Stomach (tissue), 9 donors: ENCODE measurements around the gene RPN2. TPM values are rescaled to one million over a fixed set of nuclear protein-coding genes. Genes with fewer than 3 reads are reported as not detected.

Experiments
- DNase-seq, 2 donors: peaks; one replicate each; pipeline versions ENCODE4 v3.0.0 to v3.0.0-alpha.2; 2013 to 2019
- H3K27ac ChIP-seq, 5 donors: fragments of 200-600 bp in 4 of 5; sonication (generic) in 4 of 5; one replicate each; pipeline ENCODE4 v1.5.1; 2013 to 2019; ENCODE audit warnings: mild to moderate bottlenecking in 1 of 5, moderate library complexity in 1 of 5
- H3K27me3 ChIP-seq, 3 donors: fragments of 200-600 bp; sonication (generic); one replicate each; pipeline ENCODE4 v1.5.1; 2017 to 2019; ENCODE audit warnings: mixed run types in 1 of 3
- H3K36me3 ChIP-seq, 4 donors: fragments of 200-600 bp; sonication (generic); 1 replicate in 3 of 4; 2 replicates in 1 of 4; pipeline ENCODE4 v1.5.1; 2016 to 2019
- H3K4me1 ChIP-seq, 4 donors: fragments of 200-600 bp; sonication (generic); one replicate each; pipeline ENCODE4 v1.5.1; 2016 to 2019
- H3K4me3 ChIP-seq, 4 donors: fragments of 200-600 bp; sonication (generic) in 3 of 4; one replicate each; pipeline ENCODE4 v1.5.1; 2016 to 2019; ENCODE audit warnings: mild to moderate bottlenecking in 1 of 4
- H3K9me3 ChIP-seq, 4 donors: fragments of 200-600 bp; sonication (generic); one replicate each; pipeline ENCODE4 v1.5.1; 2016 to 2019
- CTCF ChIP-seq, 7 experiments: fragments of 450-650 bp in 4 of 7; fragments of 200-600 bp in 3 of 7; sonication (generic) in 3 of 7; IDR thresholded peaks; one replicate each; pipeline ENCODE4 v1.5.1; 2016 to 2019; ENCODE audit warnings: antibody characterized with exemption in 7 of 7, control low read depth in 2 of 7, mild to moderate bottlenecking in 1 of 7
- EP300 ChIP-seq: sonication (generic); formaldehyde crosslinking; IDR thresholded peaks from one replicate; pipeline ENCODE4 v1.6.1; 2017; ENCODE audit warnings: antibody characterized with exemption
- POLR2A ChIP-seq, 4 donors: fragments of 450-650 bp; IDR thresholded peaks; one replicate each; pipeline ENCODE4 v1.6.1; 2016; ENCODE audit warnings: antibody characterized with exemption in 4 of 4, control low read depth in 2 of 4, mild to moderate bottlenecking in 1 of 4, moderate library complexity in 1 of 4
- POLR2AphosphoS5 ChIP-seq, 3 donors: sonication (generic); formaldehyde crosslinking; IDR thresholded peaks; one replicate each; pipeline ENCODE4 v1.6.1; 2016; ENCODE audit warnings: antibody characterized with exemption in 3 of 3
- WGBS, 5 donors: extraction: QIAGEN DNeasy Blood & Tissue Kit in 3 of 5; methylation state at CpG; one replicate each; pipeline versions ENCODE4 v1.1.5 to v1.1.7; 2013 to 2018; 5-methylcytosine and 5-hydroxymethylcytosine counted together
- intact Hi-C: fragments of 100-400 bp; cut with DNase I; formaldehyde crosslinking; loops from one replicate; pipeline ENCODE4 v1.15.1; 2023; ENCODE audit warnings: low total_unique reads
- polyA plus RNA-seq, 3 donors: library from polyadenylated mRNA; stranded (reverse); fragments of 200-250 nt; gene quantifications; one replicate each; pipeline ENCODE4 v1.2.3, GENCODE V29; 2013
- total RNA-seq, 5 donors: library from RNA; depleted of rRNA; stranded (reverse); fragments of >200 nt; gene quantifications; one replicate each; pipeline versions ENCODE4 v1.1.0 to v1.2.3, GENCODE V29; 2014 to 2016
- donor health status: healthy with polysubstance abuse.
- donor health status: Bipolar disorder and iron deficiency.
- donor health status: healthy.

Gene RPN2
- total and polyA plus RNA-seq, 8 donors, result 32.5 to 163 (median 85.3) TPM

GRCh38 chr20:37220731-37221130, 41.6 kb downstream of the RPN2 start:
- H3K27ac ChIP-seq, result peak overlapping the region in 1 of 5 donors; percentile 5
- no peak for TF ChIP-seq EP300
- no peak for TF ChIP-seq POLR2AphosphoS5 (IDR thresholded peaks at IDR 0.05)
- TF ChIP-seq POLR2A (IDR thresholded peaks at IDR 0.05), result no peak
- TF ChIP-seq CTCF (IDR thresholded peaks at IDR 0.05), result no peak
- intact Hi-C loops, result no loop called here
- no peaks in the 10 kb centered on the region for H3K27me3 ChIP-seq
- peak in 1 of 2 donors; percentile 27 for DNase-seq
- no peaks in the 10 kb centered on the region for H3K9me3 ChIP-seq
- WGBS, 5 donors, result 58 to 81% (median 69%) methylated on average over 3 of the region's 3 CpGs
- peaks cover 7 to 42% (median 31%) of the 10 kb centered on the region in 4 donors for H3K4me1 ChIP-seq
- H3K36me3 ChIP-seq, result peaks cover 40 to 87% (median 75%) of the 10 kb centered on the region in 4 donors
- H3K4me3 ChIP-seq, result no peak overlapping the region

DNA sequence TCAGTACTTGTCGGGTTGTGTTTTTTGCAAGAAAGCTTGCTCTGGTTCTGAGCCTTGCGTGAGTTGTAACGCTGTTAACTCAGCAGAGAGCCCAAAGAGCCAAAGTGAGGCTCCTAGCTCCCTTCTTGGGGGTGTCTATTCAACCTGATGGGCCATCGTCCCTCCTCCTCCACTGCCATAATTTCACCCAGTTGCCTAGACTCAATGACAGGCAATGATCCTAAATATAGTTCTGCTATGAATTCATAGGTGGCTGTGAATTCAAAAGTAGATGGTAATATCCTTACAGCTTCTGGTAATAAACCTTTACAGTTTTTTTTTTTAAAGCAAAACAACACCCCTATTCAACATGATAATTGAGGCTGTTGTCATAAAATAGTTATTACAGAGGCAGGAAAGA, 43.0 kb downstream of the RPN2 start:
- intact Hi-C loops, result no loop called here
- H3K4me1 ChIP-seq, result peaks cover 7 to 49% (median 36%) of the 10 kb centered on the region in 4 donors
- no peaks in the 10 kb centered on the region for H3K27me3 ChIP-seq
- peak overlapping the region in 2 of 5 donors; percentile 3 to 21 for H3K27ac ChIP-seq
- TF ChIP-seq EP300, result no peak
- H3K9me3 ChIP-seq, result no peaks in the 10 kb centered on the region
- 83 to 95% (median 89%) methylated on average over 4 of the region's 4 CpGs for WGBS, 5 donors
- no peak overlapping the region for H3K4me3 ChIP-seq
- DNase-seq, result no peak
- H3K36me3 ChIP-seq, result peaks cover 43 to 87% (median 75%) of the 10 kb centered on the region in 4 donors

GRCh38 chr20:37223053-37223452, 43.9 kb downstream of the RPN2 start:
- DNase-seq, result peak in 1 of 2 donors; percentile 38
- intact Hi-C loops, result no loop called here
- TF ChIP-seq POLR2AphosphoS5 (IDR thresholded peaks at IDR 0.05), result peak in 1 of 3 donors; percentile 18
- TF ChIP-seq CTCF (IDR thresholded peaks at IDR 0.05), result no peak
- no peak for TF ChIP-seq EP300
- no peak for TF ChIP-seq POLR2A (IDR thresholded peaks at IDR 0.05)
- Histone ChIP-seq H3K36me3 (peaks cover 49 to 87% (median 75%) of the 10 kb centered on the region in 4 donors), H3K9me3 (no peaks in the 10 kb centered on the region), H3K4me1 (peaks cover 12 to 59% (median 41%) of the 10 kb centered on the region in 4 donors), H3K27me3 (no peaks in the 10 kb centered on the region), H3K4me3 (no peak overlapping the region), H3K27ac (no peak overlapping the region)

GRCh38 chr20:37225146-37225545, 46.0 kb downstream of the RPN2 start:
- peaks cover 12 to 63% (median 42%) of the 10 kb centered on the region in 4 donors for H3K4me1 ChIP-seq
- no peak overlapping the region for H3K27ac ChIP-seq
- no peaks in the 10 kb centered on the region for H3K9me3 ChIP-seq
- no peak overlapping the region for H3K4me3 ChIP-seq
- 50 to 76% (median 56%) methylated on average over 5 of the region's 5 CpGs for WGBS, 5 donors
- H3K36me3 ChIP-seq, result peaks cover 66 to 87% (median 78%) of the 10 kb centered on the region in 4 donors
- peak in 1 of 2 donors; percentile 59 for DNase-seq
- intact Hi-C loops, result no loop called here
- no peak for TF ChIP-seq CTCF (IDR thresholded peaks at IDR 0.05)
- TF ChIP-seq EP300, result no peak
- no peak for TF ChIP-seq POLR2AphosphoS5 (IDR thresholded peaks at IDR 0.05)
- TF ChIP-seq POLR2A (IDR thresholded peaks at IDR 0.05), result no peak
- no peaks in the 10 kb centered on the region for H3K27me3 ChIP-seq

- H3K9me3 ChIP-seq, result no peaks in the 10 kb centered on the region
- WGBS, 5 donors, result 63 to 74% (median 65%) methylated on average over 3 of the region's 3 CpGs
- no peaks in the 10 kb centered on the region for H3K27me3 ChIP-seq
- DNase-seq, result peak; percentile 30 to 65
- H3K4me1 ChIP-seq, result peaks cover 10 to 45% (median 27%) of the 10 kb centered on the region in 4 donors
- H3K27ac ChIP-seq, result peak overlapping the region in 2 of 5 donors; percentile 6 to 35
- peaks cover 79 to 93% (median 91%) of the 10 kb centered on the region in 4 donors for H3K36me3 ChIP-seq
- TF ChIP-seq EP300 (no peak), POLR2AphosphoS5 (IDR thresholded peaks at IDR 0.05) (peak in 1 of 3 donors; percentile 50)
- H3K4me3 ChIP-seq, result no peak overlapping the region
- intact Hi-C loops, result no loop called here
Measured at GRCh38 chr20:37226889-37227288, 47.8 kb downstream of the RPN2 start.
